ENCODE results near the gene DNAJB12.

GRCh38 chr10:72375173-72375572, 20.5 kb upstream of the DNAJB12 start:
- TF ChIP-seq POLR2A (IDR thresholded peaks at IDR 0.05), result no peak
- no peak for TF ChIP-seq CTCF (IDR thresholded peaks at IDR 0.05)

Data from adrenal gland (tissue), 5 donors.